RPMI7951 (cell line): Measurements from ENCODE around the gene GJC3. TPM values are rescaled to one million over a fixed set of nuclear protein-coding genes. Genes with fewer than 3 reads are reported as not detected.

Experiments used
- total RNA-seq: library from RNA; depleted of rRNA; stranded (reverse); fragments of >200 nt; shearing (Covaris generic); gene quantifications from 2 replicates; pipeline ENCODE4 v1.2.3, GENCODE V29; 2014; rRNA removed

GJC3 gene
- total RNA-seq, 1 experiment from 2014 or later = 0.12 TPM

Other genes starting within 250 kb of the GJC3 start
- 0.24 and 0.49 TPM in 2 replicates for gene CYP3A5, start 249.6 kb downstream of the GJC3 start, total RNA-seq
- gene CYP3A7, start 194.4 kb downstream of the GJC3 start, total RNA-seq = not detected in 2 replicates
- gene CYP3A4, start 145.4 kb downstream of the GJC3 start, total RNA-seq = not detected in 2 replicates
- gene CYP3A43, start 101.6 kb downstream of the GJC3 start, total RNA-seq = not detected in 2 replicates
- gene OR2AE1, start 52.6 kb downstream of the GJC3 start, total RNA-seq = 0.39 TPM in 1 of 2 replicates, not detected in the other
- 19.1 and 19.4 TPM in 2 replicates for gene TRIM4, start 10.1 kb downstream of the GJC3 start, total RNA-seq
- gene AZGP1, start 46.4 kb upstream of the GJC3 start, total RNA-seq = 2.1 and 2.2 TPM in 2 replicates
- 10.2 and 10.7 TPM in 2 replicates for gene ZKSCAN1, start 86.0 kb upstream of the GJC3 start, total RNA-seq
- gene ZSCAN21, start 120.2 kb upstream of the GJC3 start, total RNA-seq = 13.5 and 15.4 TPM in 2 replicates
- gene ZNF3, start 152.1 kb upstream of the GJC3 start, total RNA-seq = 22.6 and 25.1 TPM in 2 replicates
- gene COPS6, start 159.3 kb upstream of the GJC3 start, total RNA-seq = 63.6 and 83.4 TPM in 2 replicates
- gene MCM7, start 171.8 kb upstream of the GJC3 start, total RNA-seq = 216 and 221 TPM in 2 replicates
- gene AP4M1, start 172.0 kb upstream of the GJC3 start, total RNA-seq = 22.6 and 36.8 TPM in 2 replicates
- gene TAF6, start 189.7 kb upstream of the GJC3 start, total RNA-seq = 66.7 and 80.4 TPM in 2 replicates
- 32.6 and 34.7 TPM in 2 replicates for gene CNPY4, start 190.0 kb upstream of the GJC3 start, total RNA-seq
- 1.6 and 4.8 TPM in 2 replicates for gene MBLAC1, start 197.3 kb upstream of the GJC3 start, total RNA-seq
- gene LAMTOR4, start 219.3 kb upstream of the GJC3 start, total RNA-seq = 221 and 278 TPM in 2 replicates
- 5.8 and 8.1 TPM in 2 replicates for gene TRAPPC14, start 229.1 kb upstream of the GJC3 start, total RNA-seq
- 10.0 and 10.2 TPM in 2 replicates for gene GAL3ST4, start 239.0 kb upstream of the GJC3 start, total RNA-seq
- gene GPC2, start 247.8 kb upstream of the GJC3 start, total RNA-seq = 2.5 and 5.7 TPM in 2 replicates
- 2.5 and 3.8 TPM in 2 replicates for gene STAG3, start 248.3 kb upstream of the GJC3 start, total RNA-seq